Measurements from ENCODE around the gene KPNA3. TPM values are rescaled to one million over a fixed set of nuclear protein-coding genes. Genes with fewer than 3 reads are reported as not detected.

KPNA3 gene
- total RNA-seq, 1 donor from 2014 or later = 28.7 TPM

GRCh38 chr13:49678191-49678914, 114.1 kb downstream of the KPNA3 start:
- TF ChIP-seq CTCF (IDR thresholded peaks at IDR 0.05) = no peak
- ChIA-PET POLR2A (interaction anchor here (1.7 kb wide), 1 partner anchor 115 kb away, joined by 4 read pairs; the partner anchor contains the start of gene KPNA3), CTCF (interaction anchor here (1.2 kb wide), 1 partner anchor 10 kb away, joined by 3 read pairs; no protein-coding TSS in a partner anchor)
- no peaks in the 10 kb centered on the region for H3K27me3 Mint-ChIP-seq
- intact Hi-C loops (cut with micrococcal nuclease) = no loop called here
- H3K9me3 Mint-ChIP-seq = no peaks in the 10 kb centered on the region
- peaks cover 19% of the 10 kb centered on the region for H3K4me1 Mint-ChIP-seq
- DNase-seq (no peak), ATAC-seq (ENCODE audit: low read depth) (no peak)
- no peak overlapping the region for H3K4me3 Mint-ChIP-seq
- H3K27ac Mint-ChIP-seq = no peak overlapping the region
- peaks cover 14% of the 10 kb centered on the region for H3K36me3 Mint-ChIP-seq (ENCODE audit: low read depth)

- no peaks in the 10 kb centered on the region for H3K9me3 Mint-ChIP-seq
- peaks cover 17% of the 10 kb centered on the region for H3K4me1 Mint-ChIP-seq
- DNase-seq = no peak
- no peak overlapping the region for H3K27ac Mint-ChIP-seq
- ChIA-PET CTCF (no interaction called here), POLR2A (no interaction called here)
- peaks cover 12% of the 10 kb centered on the region for H3K36me3 Mint-ChIP-seq (ENCODE audit: low read depth)
- intact Hi-C loops (cut with micrococcal nuclease) = no loop called here
- H3K27me3 Mint-ChIP-seq = no peaks in the 10 kb centered on the region
- no peak overlapping the region for H3K4me3 Mint-ChIP-seq
- no peak for ATAC-seq (ENCODE audit: low read depth)
- TF ChIP-seq CTCF (IDR thresholded peaks at IDR 0.05) = no peak
Observed at GRCh38 chr13:49676581-49677298, 115.7 kb downstream of the KPNA3 start.

- H3K4me3 Mint-ChIP-seq = no peak overlapping the region
- CTCF ChIA-PET = no interaction called here
- POLR2A ChIA-PET = no interaction called here
- TF ChIP-seq CTCF (IDR thresholded peaks at IDR 0.05) = no peak
- H3K4me1 Mint-ChIP-seq = peaks cover 6% of the 10 kb centered on the region
- intact Hi-C loops (cut with micrococcal nuclease) = no loop called here
- H3K36me3 Mint-ChIP-seq (ENCODE audit: low read depth) = peaks cover 22% of the 10 kb centered on the region
- H3K27ac Mint-ChIP-seq = no peak overlapping the region
- DNase-seq = no peak
- no peaks in the 10 kb centered on the region for H3K27me3 Mint-ChIP-seq
- ATAC-seq (ENCODE audit: low read depth) = no peak
- no peaks in the 10 kb centered on the region for H3K9me3 Mint-ChIP-seq
Observed at GRCh38 chr13:49670828-49671227, 121.7 kb downstream of the KPNA3 start.

- ChIA-PET POLR2A (no interaction called here), CTCF (no interaction called here)
- Mint-ChIP-seq H3K9me3 (no peaks in the 10 kb centered on the region), H3K36me3 (ENCODE audit: low read depth) (peaks cover 22% of the 10 kb centered on the region), H3K4me1 (no peaks in the 10 kb centered on the region), H3K27me3 (no peaks in the 10 kb centered on the region), H3K27ac (no peak overlapping the region), H3K4me3 (no peak overlapping the region)
- no peak for DNase-seq
- no peak for TF ChIP-seq CTCF (IDR thresholded peaks at IDR 0.05)
- ATAC-seq (ENCODE audit: low read depth) = no peak
- intact Hi-C loops (cut with micrococcal nuclease) = loop anchor here (1.0 kb wide), 2 partner anchors 178 to 1400 kb away; no protein-coding TSS in a partner anchor
Observed at GRCh38 chr13:49669735-49670309, 122.7 kb downstream of the KPNA3 start.

GRCh38 chr13:49667773-49668172, 124.7 kb downstream of the KPNA3 start:
- POLR2A ChIA-PET = no interaction called here
- ATAC-seq (ENCODE audit: low read depth) (no peak), DNase-seq (no peak)
- H3K9me3 Mint-ChIP-seq = no peaks in the 10 kb centered on the region
- peaks cover 33% of the 10 kb centered on the region for H3K36me3 Mint-ChIP-seq (ENCODE audit: low read depth)
- CTCF ChIA-PET = no interaction called here
- no peaks in the 10 kb centered on the region for H3K4me1 Mint-ChIP-seq
- no peak for TF ChIP-seq CTCF (IDR thresholded peaks at IDR 0.05)
- no peak overlapping the region for H3K27ac Mint-ChIP-seq
- no peaks in the 10 kb centered on the region for H3K27me3 Mint-ChIP-seq
- H3K4me3 Mint-ChIP-seq = no peak overlapping the region
- intact Hi-C loops (cut with micrococcal nuclease) = no loop called here
